Measurements from ENCODE around the gene VPS37D. TPM values are rescaled to one million over a fixed set of nuclear protein-coding genes. Genes with fewer than 3 reads are reported as not detected.
"Not testable (repeated sequence)": the region's sequence is repeated elsewhere in the genome, so short reads cannot be mapped to it uniquely, and the experiment has no call there.

VPS37D gene, protein sequence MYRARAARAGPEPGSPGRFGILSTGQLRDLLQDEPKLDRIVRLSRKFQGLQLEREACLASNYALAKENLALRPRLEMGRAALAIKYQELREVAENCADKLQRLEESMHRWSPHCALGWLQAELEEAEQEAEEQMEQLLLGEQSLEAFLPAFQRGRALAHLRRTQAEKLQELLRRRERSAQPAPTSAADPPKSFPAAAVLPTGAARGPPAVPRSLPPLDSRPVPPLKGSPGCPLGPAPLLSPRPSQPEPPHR
- total RNA-seq = 0.40 and 0.47 TPM in 2 replicates

DNA sequence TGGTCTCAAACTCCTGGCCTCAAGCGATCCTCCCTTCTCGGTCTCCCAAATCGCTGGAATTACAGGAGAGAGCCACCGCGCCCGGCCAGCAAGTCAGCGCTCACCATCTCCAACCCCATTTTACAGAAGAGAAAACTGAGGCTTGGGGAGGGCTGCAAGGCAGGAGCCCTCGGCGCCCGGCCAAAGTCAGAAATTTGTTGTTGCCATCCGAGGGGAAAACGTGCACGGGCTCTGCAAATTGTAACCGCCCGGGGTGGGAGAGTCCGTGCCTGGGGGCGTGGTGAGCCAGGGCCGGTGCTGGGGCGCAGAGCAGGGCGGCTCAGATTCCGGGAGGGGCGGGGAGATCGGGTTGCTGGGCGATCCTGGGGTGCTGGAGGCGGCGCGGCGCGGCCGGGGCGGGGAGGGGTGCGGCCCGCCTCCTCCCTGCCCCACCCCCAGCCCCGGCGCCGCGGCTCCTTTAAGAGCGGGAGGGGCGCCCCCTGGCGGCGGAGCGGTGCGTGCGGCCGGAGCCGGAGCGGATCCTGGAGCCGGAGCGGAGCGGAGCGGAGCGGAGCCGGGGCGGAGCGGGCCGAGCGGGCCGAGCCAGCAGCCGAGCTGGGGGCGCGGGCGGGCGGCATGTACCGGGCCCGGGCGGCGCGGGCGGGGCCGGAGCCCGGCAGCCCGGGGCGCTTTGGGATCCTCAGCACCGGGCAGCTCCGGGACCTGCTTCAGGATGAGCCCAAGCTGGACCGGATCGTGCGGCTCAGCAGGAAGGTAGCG lies at the start of gene VPS37D:
Gene VPS37D, plus strand, starts transcription at position 488 of the 759 bp plus-strand sequence. Its CDS starts 128 bp downstream, at position 616.
- DNase-seq = peak; percentile 98
- intact Hi-C loops (cut with micrococcal nuclease) = loop anchor here (1.0 to 5.0 kb wide), 5 partner anchors 16 to 145 kb away; partner anchors contain the start of genes ABHD11, BAZ1B, BUD23 and DNAJC30
- H3K27ac Mint-ChIP-seq = no peak within 1 kb of the TSS
- peaks cover 6% of the 10 kb centered on the region for H3K9me3 Mint-ChIP-seq
- H3K36me3 Mint-ChIP-seq (ENCODE audit: low read depth) = no peaks in the 10 kb centered on the region
- H3K4me3 Mint-ChIP-seq = peak within 1 kb of the TSS; percentile 81
- peaks cover 46% of the 10 kb centered on the region for H3K27me3 Mint-ChIP-seq
- peaks cover 13% of the 10 kb centered on the region for H3K4me1 Mint-ChIP-seq

DNA sequence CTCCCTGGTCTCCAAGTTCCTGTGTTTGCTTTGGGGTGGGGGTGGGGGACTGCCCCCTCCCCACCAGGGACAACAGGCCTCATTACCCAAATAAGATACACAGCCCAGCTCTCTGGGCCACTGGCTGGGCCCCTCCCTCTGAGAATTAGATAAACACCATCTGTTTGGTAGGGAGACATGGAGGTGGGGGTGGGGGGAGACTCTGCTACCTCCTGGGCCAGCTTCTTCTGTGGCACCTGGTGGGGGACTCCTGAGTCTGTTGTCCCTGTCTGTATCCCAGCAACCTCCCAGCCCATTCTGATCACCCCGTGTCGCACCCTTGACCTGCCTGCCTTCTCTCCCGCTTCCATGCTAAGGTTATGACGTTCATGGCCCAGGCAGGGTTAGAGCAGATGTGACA lies 49.1 kb upstream of the VPS37D start:
- intact Hi-C loops (cut with micrococcal nuclease) = no loop called here
- Mint-ChIP-seq H3K9me3 (no peaks in the 10 kb centered on the region), H3K4me3 (no peak overlapping the region), H3K27ac (no peak overlapping the region), H3K36me3 (ENCODE audit: low read depth) (no peaks in the 10 kb centered on the region), H3K27me3 (peaks cover 32% of the 10 kb centered on the region), H3K4me1 (peaks cover 1% of the 10 kb centered on the region)
- no peak for DNase-seq

DNA sequence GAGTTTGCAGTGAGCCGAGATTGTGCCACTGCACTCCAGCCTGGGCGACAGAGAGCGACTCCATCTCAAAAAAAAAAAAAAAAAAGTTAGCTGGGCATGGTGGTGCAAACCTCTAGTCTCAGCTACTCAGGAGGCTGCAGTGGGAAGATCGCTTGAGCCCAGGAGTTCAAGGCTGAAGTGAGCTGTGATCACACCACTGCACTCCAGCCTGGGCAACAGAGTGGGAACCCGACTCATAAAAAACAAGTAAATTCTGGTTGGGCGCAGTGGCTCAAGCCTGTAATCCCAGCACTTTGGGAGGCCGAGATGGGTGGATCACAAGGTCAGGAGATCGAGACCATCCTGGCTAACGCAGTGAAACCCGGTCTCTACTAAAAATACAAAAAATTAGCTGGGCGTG lies 48.2 kb upstream of the VPS37D start:
- H3K36me3 Mint-ChIP-seq (ENCODE audit: low read depth); intact Hi-C loops (cut with micrococcal nuclease); H3K4me3 Mint-ChIP-seq; H3K27ac Mint-ChIP-seq; DNase-seq; H3K9me3 Mint-ChIP-seq; H3K4me1 Mint-ChIP-seq: not testable (repeated sequence)
- H3K27me3 Mint-ChIP-seq = peaks cover 28% of the 10 kb centered on the region

DNA sequence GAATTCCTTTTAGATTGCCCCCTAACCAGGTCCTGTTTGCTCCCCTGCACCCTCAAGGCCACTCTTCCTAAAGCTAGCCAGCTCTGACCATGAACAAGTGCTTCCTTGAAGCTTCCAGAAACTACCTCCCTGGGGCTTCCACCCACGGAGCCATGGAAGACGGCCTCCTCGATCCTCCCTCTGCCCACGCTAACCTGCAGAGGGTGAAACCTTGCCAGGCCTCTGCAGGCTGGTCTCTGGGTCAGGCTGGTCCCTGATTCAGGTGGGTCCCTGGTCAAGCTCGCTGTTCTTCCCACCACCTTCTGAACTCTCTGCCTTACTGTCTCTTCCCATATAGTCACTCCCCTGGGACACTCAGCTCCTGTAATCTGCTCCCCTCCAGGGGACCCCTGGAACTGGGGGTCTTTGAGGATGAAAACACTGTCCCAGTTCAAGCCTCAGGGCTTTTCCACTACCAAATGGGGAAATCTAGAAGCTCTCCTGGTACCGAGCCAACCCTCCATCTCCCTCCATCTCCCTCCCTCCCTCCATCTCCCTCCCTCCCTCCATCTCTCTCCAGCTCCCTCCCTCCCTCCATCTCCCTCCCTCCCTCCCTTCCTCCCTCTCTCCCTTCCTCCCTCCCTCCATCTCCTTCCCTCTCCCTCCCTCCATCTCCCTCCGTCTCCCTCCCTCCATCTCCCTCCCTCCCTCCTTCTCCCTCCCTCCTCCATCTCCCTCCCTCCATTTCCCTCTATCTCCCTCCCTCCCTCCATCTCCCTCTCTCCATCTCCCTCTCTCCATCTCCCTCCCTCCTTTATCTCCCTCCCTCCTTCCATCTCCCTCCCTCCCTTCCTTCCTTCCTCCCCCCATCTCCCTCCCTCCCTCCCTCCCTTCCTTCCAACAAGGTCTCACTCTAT lies 46.2 kb upstream of the VPS37D start:
- DNase-seq = no peak
- H3K27ac Mint-ChIP-seq = no peak overlapping the region
- H3K27me3 Mint-ChIP-seq = peaks cover 38% of the 10 kb centered on the region
- H3K36me3 Mint-ChIP-seq (ENCODE audit: low read depth) = no peaks in the 10 kb centered on the region
- H3K4me3 Mint-ChIP-seq = no peak overlapping the region
- no peaks in the 10 kb centered on the region for H3K9me3 Mint-ChIP-seq
- intact Hi-C loops (cut with micrococcal nuclease) = no loop called here
- H3K4me1 Mint-ChIP-seq = peaks cover 4% of the 10 kb centered on the region

DNA sequence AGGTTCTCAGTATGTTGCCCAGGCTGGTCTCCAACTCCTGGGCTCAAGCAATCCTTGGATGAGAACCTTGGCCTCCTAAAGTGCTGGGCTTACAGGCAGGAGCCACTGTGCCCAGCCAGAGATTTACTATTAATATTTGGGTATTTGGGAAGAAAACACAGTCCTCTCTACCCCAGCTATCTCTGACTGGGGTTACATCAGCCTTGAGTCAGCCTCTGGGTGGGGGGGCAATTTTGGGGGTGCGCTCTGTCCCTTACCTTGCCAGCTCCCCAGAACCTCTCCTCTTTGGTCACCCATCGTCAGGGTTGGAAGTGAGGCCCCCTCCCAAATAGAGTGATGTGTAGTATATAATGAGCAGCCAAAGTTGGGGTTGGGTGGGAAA lies 45.1 kb upstream of the VPS37D start:
- no peak overlapping the region for H3K4me3 Mint-ChIP-seq
- H3K4me1 Mint-ChIP-seq = peaks cover 4% of the 10 kb centered on the region
- no peak for DNase-seq
- H3K36me3 Mint-ChIP-seq (ENCODE audit: low read depth) = no peaks in the 10 kb centered on the region
- H3K27ac Mint-ChIP-seq = no peak overlapping the region
- intact Hi-C loops (cut with micrococcal nuclease) = no loop called here
- peaks cover 43% of the 10 kb centered on the region for H3K27me3 Mint-ChIP-seq
- H3K9me3 Mint-ChIP-seq = no peaks in the 10 kb centered on the region

DNA sequence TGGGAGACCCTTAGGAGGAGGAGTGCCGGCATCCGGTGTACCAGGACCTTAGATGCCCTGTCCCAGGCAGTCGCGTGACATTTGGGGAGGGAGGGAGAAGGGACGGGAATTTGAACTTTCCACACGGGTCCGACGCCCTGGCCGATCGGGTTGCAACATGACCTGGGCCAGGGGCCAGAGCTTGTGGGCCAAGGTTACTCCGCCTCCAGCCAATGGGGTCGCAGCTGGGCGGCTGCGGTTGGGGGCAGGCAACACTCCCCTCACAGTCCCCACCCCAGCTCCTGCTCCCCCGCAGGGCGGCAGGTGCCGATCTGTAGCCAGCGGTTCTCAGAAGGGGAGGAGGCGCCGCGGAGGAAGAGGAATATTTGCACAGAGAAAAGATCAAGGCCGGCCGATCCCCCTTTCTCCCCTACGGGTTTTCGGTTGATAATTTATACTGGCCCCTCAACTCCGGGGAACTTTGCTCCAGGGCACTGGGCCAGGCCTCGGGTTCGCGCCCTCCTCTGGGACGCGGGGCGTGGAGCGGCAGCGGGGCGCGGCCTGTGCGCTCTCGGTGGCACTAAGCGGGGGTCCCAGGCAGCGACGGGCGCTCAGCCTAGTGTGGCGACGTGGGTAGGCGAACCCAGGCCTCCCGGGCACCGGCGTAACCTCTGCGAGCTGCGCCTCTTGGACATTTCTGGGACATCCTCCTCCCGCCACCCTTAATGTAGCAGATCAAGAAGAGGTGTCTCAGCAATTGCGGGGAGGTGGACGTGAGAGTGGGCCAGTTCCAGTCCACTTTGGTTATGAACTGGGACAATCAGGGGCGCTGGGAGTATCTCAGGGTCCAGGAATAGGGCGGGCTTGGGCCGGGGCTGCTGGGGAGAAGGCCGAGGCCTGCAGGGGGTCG lies 44.5 kb upstream of the VPS37D start:
- peak overlapping the region; percentile 34 for H3K4me3 Mint-ChIP-seq
- peaks cover 4% of the 10 kb centered on the region for H3K4me1 Mint-ChIP-seq
- H3K27me3 Mint-ChIP-seq = peaks cover 49% of the 10 kb centered on the region

DNA sequence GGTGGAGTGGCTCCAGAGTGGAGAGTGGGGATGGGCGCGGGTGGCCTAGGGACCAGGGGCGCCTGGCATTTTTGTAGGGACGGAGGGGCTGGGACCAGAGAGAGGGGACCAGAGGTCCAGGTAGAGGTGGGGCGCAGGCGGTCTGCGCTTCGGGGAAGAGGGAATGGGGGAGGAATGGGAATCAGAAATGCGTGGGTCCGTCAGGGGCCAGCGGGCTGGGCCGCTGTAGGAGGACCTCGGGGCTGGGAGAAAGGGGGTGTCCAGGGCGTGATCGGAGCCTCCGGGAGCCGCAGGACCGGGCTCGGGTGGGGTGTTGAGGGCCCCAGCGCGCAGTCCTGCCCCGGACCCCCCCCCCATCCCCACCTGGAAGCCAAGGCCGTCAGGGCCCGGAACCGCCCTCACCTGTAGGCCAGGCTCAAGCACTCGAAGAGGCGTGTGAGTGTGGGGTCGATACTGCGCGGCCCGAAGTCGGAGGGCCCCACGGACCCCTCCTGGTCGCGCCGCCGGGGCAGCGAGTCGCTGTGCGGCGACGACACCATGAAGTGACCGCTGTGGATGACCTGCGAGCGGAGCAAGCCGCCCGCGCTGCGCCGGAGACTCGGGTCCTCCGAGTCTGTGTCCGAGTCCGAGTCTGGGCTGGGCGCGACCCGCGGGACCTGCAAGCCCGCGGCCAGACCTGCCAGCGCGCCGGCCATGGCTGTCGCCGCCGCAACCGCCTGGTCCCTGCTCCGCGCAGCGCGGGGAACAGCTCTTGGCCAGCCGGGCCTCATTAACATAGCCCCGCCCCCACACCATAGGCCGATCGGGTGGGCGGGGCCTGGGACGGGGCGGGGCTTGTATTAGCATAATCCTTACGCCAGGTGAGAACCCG lies 43.6 kb upstream of the VPS37D start, which contains the start of gene MLXIPL:
Gene MLXIPL, minus strand, starts transcription at position 725 of the 871 bp plus-strand sequence. Its CDS starts 30 bp downstream, at position 695.
- no peaks in the 10 kb centered on the region for H3K36me3 Mint-ChIP-seq (ENCODE audit: low read depth)
- peak; percentile 88 for DNase-seq
- H3K9me3 Mint-ChIP-seq = no peaks in the 10 kb centered on the region
- intact Hi-C loops (cut with micrococcal nuclease) = loop anchor here (1.0 kb wide), 1 partner anchor 43 kb away; the partner anchor contains the start of gene VPS37D
- H3K27ac Mint-ChIP-seq = no peak within 1 kb of the TSS
- peaks cover 55% of the 10 kb centered on the region for H3K27me3 Mint-ChIP-seq
- peak within 1 kb of the TSS; percentile 34 for H3K4me3 Mint-ChIP-seq
- peaks cover 4% of the 10 kb centered on the region for H3K4me1 Mint-ChIP-seq

More for the DNA sequence above, 44.5 kb upstream of the VPS37D start:
- no peaks in the 10 kb centered on the region for H3K36me3 Mint-ChIP-seq (ENCODE audit: low read depth)
- no peaks in the 10 kb centered on the region for H3K9me3 Mint-ChIP-seq
- H3K27ac Mint-ChIP-seq = no peak overlapping the region
- no peak for DNase-seq
- intact Hi-C loops (cut with micrococcal nuclease) = no loop called here

DNA sequence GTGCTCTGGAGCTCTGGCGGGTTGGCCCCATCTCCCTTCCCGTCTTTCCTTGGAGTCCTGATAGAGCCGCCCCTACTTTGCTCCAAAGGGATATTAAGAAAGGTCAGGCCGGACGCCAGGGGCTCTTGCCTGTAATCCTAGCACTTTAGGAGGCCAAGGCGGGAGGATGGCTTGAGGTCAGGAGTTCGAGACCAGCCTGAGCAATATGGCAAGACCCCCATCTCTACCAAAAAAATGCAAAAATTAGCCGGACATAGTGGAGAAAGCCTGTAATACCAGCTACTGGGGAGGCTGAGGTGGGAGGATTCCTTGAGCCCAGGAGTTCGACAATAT lies 43.0 kb upstream of the VPS37D start:
- Mint-ChIP-seq H3K4me3 (peak overlapping the region; percentile 10), H3K27me3 (peaks cover 56% of the 10 kb centered on the region), H3K36me3 (ENCODE audit: low read depth) (no peaks in the 10 kb centered on the region), H3K9me3 (no peaks in the 10 kb centered on the region), H3K27ac (no peak overlapping the region), H3K4me1 (peaks cover 4% of the 10 kb centered on the region)
- DNase-seq = no peak
- intact Hi-C loops (cut with micrococcal nuclease) = loop anchor here (1.0 kb wide), 1 partner anchor 43 kb away; the partner anchor contains the start of gene VPS37D

DNA sequence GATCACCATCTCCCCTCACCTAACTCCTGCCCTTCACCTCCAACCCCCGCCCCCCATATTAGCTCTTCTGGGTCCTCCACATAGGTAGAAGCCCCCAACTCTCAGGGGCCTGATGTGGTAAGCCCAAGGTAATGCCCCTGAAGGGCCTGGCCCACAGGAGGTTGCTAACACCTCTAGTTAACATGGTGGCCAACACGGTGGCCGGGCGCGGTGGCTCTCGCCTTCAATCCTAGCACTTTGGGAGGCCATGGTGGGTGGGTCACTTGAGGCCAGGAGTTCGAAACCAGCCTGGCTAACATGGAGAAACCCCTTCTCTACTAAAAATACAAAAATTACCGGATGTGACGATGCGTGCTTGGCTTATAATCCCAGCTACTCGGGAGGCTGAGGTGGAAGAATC lies 42.4 kb upstream of the VPS37D start:
- no peak for DNase-seq
- Mint-ChIP-seq H3K27me3 (peaks cover 53% of the 10 kb centered on the region), H3K9me3 (no peaks in the 10 kb centered on the region), H3K4me3 (no peak overlapping the region), H3K4me1 (peaks cover 4% of the 10 kb centered on the region), H3K27ac (no peak overlapping the region), H3K36me3 (ENCODE audit: low read depth) (no peaks in the 10 kb centered on the region)
- intact Hi-C loops (cut with micrococcal nuclease) = no loop called here

DNA sequence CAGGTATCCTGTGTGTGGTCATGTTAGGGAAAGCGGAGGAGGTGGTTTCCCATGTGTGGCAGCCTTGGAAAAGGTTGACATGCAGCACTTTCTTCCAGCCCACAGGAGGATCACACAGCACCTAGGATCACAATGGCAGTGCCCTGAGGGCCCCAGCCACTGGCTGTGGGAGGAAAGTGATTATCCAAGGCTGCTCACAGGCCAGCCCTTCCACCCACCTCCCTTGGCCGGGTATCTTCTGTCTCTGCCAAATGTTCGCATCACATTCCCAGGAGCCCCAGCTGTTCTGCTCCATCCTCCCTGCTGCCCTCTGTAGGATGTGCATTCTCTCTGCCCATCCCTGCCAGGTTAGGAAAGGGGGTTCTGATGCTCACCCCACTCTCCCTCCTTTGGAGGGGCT lies 40.8 kb upstream of the VPS37D start:
- DNase-seq = no peak
- intact Hi-C loops (cut with micrococcal nuclease) = no loop called here
- Mint-ChIP-seq H3K4me3 (no peak overlapping the region), H3K9me3 (no peaks in the 10 kb centered on the region), H3K27ac (no peak overlapping the region), H3K36me3 (ENCODE audit: low read depth) (no peaks in the 10 kb centered on the region), H3K4me1 (peaks cover 4% of the 10 kb centered on the region), H3K27me3 (peaks cover 49% of the 10 kb centered on the region)

DNA sequence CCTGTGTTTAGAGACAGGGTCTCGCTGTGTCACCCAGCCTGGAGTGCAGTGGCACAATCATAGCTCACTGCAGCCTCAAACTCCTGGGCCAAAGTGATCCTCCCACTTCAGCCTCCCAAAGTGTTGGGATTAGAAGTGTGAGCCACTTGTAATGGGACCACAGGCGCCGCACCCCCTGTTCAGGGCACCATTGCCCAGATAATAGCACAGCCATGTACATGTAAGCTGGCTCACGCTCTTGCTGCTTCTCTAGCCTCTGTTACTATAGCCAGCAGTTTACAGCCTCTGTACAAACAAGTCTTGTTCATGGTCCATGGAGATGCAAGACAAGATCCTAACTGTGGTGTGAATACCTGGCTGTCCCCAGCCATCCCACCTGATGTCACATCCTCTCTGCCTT lies 39.1 kb upstream of the VPS37D start:
- intact Hi-C loops (cut with micrococcal nuclease) = no loop called here

DNA sequence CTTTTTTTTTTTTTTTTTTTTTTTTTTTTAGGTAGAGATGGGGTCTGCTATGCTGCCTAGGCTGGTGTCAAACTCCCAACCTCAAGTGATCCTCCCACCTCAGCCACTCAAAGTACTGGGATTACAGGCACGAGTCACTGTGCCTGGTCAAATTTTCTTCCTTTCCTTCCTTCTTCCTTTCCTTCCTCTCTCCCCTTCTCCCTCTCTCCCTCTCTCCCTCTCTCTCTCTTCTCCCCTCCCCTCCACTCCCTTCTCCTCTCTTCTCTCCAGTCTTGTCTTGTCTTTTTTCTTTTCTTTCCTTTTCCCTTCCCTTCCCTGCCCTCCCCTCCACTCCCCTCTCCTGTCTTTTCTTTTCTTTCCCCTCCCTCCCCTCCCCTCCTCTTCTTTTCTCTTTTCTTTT lies 36.1 kb upstream of the VPS37D start:
- Mint-ChIP-seq H3K9me3 (no peaks in the 10 kb centered on the region), H3K36me3 (ENCODE audit: low read depth) (no peaks in the 10 kb centered on the region), H3K4me1 (no peaks in the 10 kb centered on the region), H3K27ac (no peak overlapping the region), H3K27me3 (peaks cover 33% of the 10 kb centered on the region), H3K4me3 (no peak overlapping the region)
- DNase-seq = no peak
- intact Hi-C loops (cut with micrococcal nuclease) = no loop called here

More for the DNA sequence above, 39.1 kb upstream of the VPS37D start:
- Mint-ChIP-seq H3K4me1 (peaks cover 3% of the 10 kb centered on the region), H3K36me3 (ENCODE audit: low read depth) (no peaks in the 10 kb centered on the region), H3K27me3 (peaks cover 42% of the 10 kb centered on the region), H3K4me3 (no peak overlapping the region), H3K9me3 (no peaks in the 10 kb centered on the region), H3K27ac (no peak overlapping the region)
- no peak for DNase-seq

All from activated CD4-positive, alpha-beta T cell treated with anti-CD3 and anti-CD28 coated beads, Interleukin-2, amount 10 ng/mL, durations not matched to agents 24 days and 14 days (primary cell).